IMR-90 (cell line): ENCODE data around the gene PCDHGB6. TPM values are rescaled to one million over a fixed set of nuclear protein-coding genes. Genes with fewer than 3 reads are reported as not detected.

Experiments used
- CTCF ChIP-seq: conservative IDR thresholded peaks from 2 replicates; pipeline ENCODE4 v1.5.1; 2012; ENCODE audit warnings: mild to moderate bottlenecking, low read depth, low read length, improper control_type of control experiment
- polyA plus RNA-seq, 3 experiments: library from polyadenylated mRNA; depleted of rRNA; stranded (reverse); fragments of >200 nt; gene quantifications; 2 replicates each; pipeline ENCODE4 v1.2.3, GENCODE V29; 2012; ENCODE audit warnings: low replicate concordance in 1 of 3
- total RNA-seq: library from RNA; depleted of rRNA; stranded (reverse); fragments of >200 nt; gene quantifications from 2 replicates; pipeline ENCODE4 v1.2.3, GENCODE V29; 2012

Gene PCDHGB6
- total and polyA plus RNA-seq, 2 of the 4 experiments (the other 2 are of a cell fraction) = 1.4 to 2.2 TPM

GRCh38 chr5:141369994-141370848 is 37.6 kb upstream of the PCDHGB6 start, which contains the start of gene PCDHGB3 (continued):
- TF ChIP-seq CTCF = peak; percentile 65
